ENCODE data around the gene USP25. TPM values are rescaled to one million over a fixed set of nuclear protein-coding genes. Genes with fewer than 3 reads are reported as not detected.

The USP25 gene
- total RNA-seq, 1 donor from 2014 or later: 53.2 TPM

DNA sequence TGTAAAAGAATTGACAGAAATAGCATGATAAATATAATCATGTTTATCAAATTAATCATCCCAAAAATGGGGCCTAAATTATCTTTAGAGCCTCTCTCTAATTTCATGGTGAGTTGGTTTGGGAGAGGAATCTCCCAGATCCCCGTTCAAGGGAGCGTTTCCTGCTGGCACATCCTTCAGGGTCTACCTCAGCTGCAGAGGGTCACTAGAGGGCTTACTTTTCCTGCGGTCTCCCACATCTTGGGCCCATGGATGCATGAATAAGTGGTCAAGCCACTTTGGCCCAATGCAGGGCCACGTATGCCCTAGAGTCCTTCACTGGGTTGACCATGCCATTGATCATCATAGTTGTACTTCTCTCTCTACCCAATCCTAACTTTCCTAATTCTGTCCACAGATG lies 164.1 kb downstream of the USP25 start:
- Histone ChIP-seq H3K27me3 (ENCODE audit: low read depth) (no peaks in the 10 kb centered on the region), H3K9me3 (replicated peaks) (no peaks in the 10 kb centered on the region), H3K4me3 (no peak overlapping the region), H3K27ac (replicated peaks) (no peak overlapping the region), H3K36me3 (no peaks in the 10 kb centered on the region), H3K4me1 (peaks cover 14% of the 10 kb centered on the region)
- intact Hi-C loops (cut with micrococcal nuclease): no loop called here
- DNase-seq: no peak
- TF ChIP-seq, protein P1, sequence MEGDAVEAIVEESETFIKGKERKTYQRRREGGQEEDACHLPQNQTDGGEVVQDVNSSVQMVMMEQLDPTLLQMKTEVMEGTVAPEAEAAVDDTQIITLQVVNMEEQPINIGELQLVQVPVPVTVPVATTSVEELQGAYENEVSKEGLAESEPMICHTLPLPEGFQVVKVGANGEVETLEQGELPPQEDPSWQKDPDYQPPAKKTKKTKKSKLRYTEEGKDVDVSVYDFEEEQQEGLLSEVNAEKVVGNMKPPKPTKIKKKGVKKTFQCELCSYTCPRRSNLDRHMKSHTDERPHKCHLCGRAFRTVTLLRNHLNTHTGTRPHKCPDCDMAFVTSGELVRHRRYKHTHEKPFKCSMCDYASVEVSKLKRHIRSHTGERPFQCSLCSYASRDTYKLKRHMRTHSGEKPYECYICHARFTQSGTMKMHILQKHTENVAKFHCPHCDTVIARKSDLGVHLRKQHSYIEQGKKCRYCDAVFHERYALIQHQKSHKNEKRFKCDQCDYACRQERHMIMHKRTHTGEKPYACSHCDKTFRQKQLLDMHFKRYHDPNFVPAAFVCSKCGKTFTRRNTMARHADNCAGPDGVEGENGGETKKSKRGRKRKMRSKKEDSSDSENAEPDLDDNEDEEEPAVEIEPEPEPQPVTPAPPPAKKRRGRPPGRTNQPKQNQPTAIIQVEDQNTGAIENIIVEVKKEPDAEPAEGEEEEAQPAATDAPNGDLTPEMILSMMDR (IDR thresholded peaks at IDR 0.05; ENCODE audit: borderline replicate concordance): no peak

- TF ChIP-seq, protein P1 (IDR thresholded peaks at IDR 0.05; ENCODE audit: borderline replicate concordance): peak; percentile 53
- Histone ChIP-seq H3K4me3 (no peak overlapping the region), H3K36me3 (no peaks in the 10 kb centered on the region), H3K27ac (replicated peaks) (no peak overlapping the region), H3K4me1 (peaks cover 14% of the 10 kb centered on the region), H3K27me3 (ENCODE audit: low read depth) (no peaks in the 10 kb centered on the region), H3K9me3 (replicated peaks) (peaks cover 5% of the 10 kb centered on the region)
- DNase-seq: no peak
- intact Hi-C loops (cut with micrococcal nuclease): no loop called here
Measured at GRCh38 chr21:15894596-15894995, 164.8 kb downstream of the USP25 start.

DNA sequence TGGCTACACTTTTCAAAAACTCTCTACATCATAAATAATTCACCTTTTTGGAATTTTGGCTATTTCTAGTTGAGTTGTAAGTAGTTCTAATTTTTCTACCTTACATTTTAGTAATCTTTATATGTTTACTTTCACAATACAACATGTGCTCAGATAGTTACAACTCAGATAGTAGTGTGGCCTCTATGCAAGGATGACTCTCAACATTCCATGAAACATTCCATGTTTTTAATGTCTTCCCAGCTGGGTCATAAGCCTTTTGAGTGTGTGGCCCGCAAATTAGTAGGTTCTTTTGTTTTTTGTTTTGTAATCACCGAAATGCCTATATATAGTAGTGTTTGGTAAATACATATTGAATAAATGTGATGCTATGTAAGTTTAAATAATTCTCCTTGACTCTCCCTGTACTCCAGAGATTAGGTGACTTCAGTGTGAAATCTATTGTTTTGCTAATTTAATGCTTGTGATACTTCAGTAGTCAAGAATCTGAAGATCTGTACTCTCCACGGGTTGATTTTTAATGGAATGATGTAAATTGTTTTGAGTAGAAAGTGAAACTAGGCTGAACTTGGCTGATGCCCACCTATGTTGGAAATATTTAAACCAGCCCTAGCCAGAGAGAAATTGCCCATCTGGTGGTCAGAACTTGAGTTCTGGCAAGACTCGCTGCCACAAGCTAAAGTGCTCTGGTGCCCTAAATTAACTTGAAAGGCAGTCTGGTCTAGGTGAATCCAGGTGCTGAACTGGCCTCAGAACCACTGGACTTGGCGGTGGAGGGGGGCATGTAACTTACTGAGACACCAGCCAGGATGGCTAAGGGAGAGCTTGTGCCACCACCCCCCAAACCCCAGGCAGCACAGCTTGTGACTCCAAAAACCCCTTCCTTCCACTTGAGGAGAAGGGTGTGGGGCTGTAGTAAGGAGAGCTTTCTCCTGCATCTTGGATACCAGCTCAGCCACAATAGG lies 165.6 kb downstream of the USP25 start:
- no peak overlapping the region for H3K4me3 ChIP-seq
- H3K27me3 ChIP-seq (ENCODE audit: low read depth): no peaks in the 10 kb centered on the region
- no peaks in the 10 kb centered on the region for H3K36me3 ChIP-seq
- no peak overlapping the region for H3K27ac ChIP-seq (replicated peaks)
- peaks cover 14% of the 10 kb centered on the region for H3K4me1 ChIP-seq
- H3K9me3 ChIP-seq (replicated peaks): peaks cover 5% of the 10 kb centered on the region
- intact Hi-C loops (cut with micrococcal nuclease): no loop called here
- DNase-seq: no peak
- TF ChIP-seq, protein P1 (IDR thresholded peaks at IDR 0.05; ENCODE audit: borderline replicate concordance): no peak

DNA sequence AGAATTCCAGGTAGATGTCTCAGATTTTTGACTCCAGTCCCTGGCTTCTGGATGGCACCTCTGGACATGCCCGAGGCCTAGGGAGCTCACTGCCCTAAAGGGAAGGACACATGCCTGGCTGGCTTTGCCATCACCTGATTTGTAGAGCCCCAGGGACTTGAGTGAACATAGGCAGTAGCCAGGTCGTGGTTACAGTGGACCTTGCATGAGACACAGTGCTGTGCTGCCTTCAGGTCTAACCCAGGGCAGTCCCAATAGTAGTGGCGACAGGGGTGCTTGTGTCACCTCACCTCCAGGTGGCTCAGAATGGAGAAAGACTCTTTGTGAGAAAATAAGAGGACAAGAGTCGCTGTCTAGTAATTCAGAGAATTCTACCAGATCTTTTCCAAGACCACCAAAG lies 166.7 kb downstream of the USP25 start:
- intact Hi-C loops (cut with micrococcal nuclease): no loop called here
- no peak overlapping the region for H3K4me3 ChIP-seq
- no peaks in the 10 kb centered on the region for H3K27me3 ChIP-seq (ENCODE audit: low read depth)
- peaks cover 14% of the 10 kb centered on the region for H3K4me1 ChIP-seq
- no peak overlapping the region for H3K27ac ChIP-seq (replicated peaks)
- H3K9me3 ChIP-seq (replicated peaks): peaks cover 16% of the 10 kb centered on the region
- H3K36me3 ChIP-seq: no peaks in the 10 kb centered on the region
- TF ChIP-seq, protein P1 (IDR thresholded peaks at IDR 0.05; ENCODE audit: borderline replicate concordance): no peak
- no peak for DNase-seq

DNA sequence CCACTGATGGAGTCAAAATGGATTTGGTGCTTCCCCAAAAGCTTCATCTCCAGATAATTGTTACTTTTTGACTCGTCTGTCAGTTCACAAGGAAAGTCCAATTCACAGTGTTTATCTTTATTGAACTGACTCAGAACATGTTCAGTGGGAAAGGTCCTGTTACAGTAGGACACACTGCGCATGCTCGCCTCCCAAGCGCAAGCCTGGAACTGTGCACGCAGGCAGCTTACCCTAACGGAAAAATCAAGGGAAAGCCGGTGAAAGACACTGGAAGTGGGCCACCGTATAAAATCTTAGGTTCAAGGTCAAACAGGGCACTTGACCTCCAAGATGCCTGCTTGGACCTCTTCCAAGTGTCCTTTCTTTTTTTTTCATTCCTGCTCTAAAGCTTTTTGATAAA lies 174.6 kb downstream of the USP25 start:
- DNase-seq: no peak
- no peaks in the 10 kb centered on the region for H3K27me3 ChIP-seq (ENCODE audit: low read depth)
- H3K4me3 ChIP-seq: no peak overlapping the region
- TF ChIP-seq, protein P1 (IDR thresholded peaks at IDR 0.05; ENCODE audit: borderline replicate concordance): no peak
- H3K36me3 ChIP-seq: no peaks in the 10 kb centered on the region
- peaks cover 38% of the 10 kb centered on the region for H3K9me3 ChIP-seq (replicated peaks)
- H3K4me1 ChIP-seq: no peaks in the 10 kb centered on the region
- intact Hi-C loops (cut with micrococcal nuclease): no loop called here
- H3K27ac ChIP-seq (replicated peaks): no peak overlapping the region

Data from left ventricle myocardium inferior (tissue), 1 donor.